Posterior vena cava (tissue), 2 donors: ENCODE data around the gene SYNGAP1. TPM values are rescaled to one million over a fixed set of nuclear protein-coding genes. Genes with fewer than 3 reads are reported as not detected.

Source experiments
- DNase-seq: peaks from one replicate; pipeline ENCODE4 v3.0.0-alpha.2; 2020; ENCODE audit warnings: low spot score
- intact Hi-C, 2 donors: fragments of 100-400 bp; cut with DNase I; formaldehyde crosslinking; loops; one replicate each; pipeline versions ENCODE4 v1.14.1 to v1.14.2; 2022 to 2023
- microRNA-seq, 2 donors: library from miRNA; unstranded; fragments of <30 nt; microRNA quantifications; one replicate each; pipeline ENCODE4 v1.2.0, GENCODE V29; 2020 to 2021; ENCODE audit warnings: borderline microRNAs expressed in 2 of 2
- total RNA-seq, 2 donors: library from RNA; stranded (reverse); fragmentation: NEBNext Ultra II Directional; extraction: Animal tissue kit (Norgen Biotek cat#: 25700); gene quantifications; one replicate each; pipeline ENCODE4 v1.2.1, GENCODE V29; 2021
- donor health status: DM: yes; HTN: yes; CAD: no.
- donor health status: DM: yes; HTN: yes; CAD: no.

The SYNGAP1 gene
- total RNA-seq, 2 donors from 2014 or later: 15.4 to 19.3 TPM

DNA sequence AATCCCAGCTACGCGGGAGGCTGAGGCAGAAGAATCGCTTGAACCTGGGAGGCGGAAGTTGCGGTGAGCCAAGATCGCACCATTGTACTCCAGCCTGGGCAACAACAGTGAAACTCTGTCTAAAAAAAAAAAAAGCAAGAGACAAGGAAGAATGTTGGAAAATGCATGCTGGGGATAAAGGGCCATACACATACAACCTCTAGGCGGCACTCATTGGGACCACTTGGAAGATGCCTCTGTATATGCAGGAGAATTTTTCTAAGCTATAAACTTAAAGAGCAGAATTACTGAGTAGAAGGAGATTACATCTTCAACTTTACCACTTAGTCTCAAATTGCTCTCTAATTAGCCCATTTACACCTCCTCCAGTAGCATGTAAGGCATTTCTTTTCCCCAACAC lies 77.3 kb downstream of the SYNGAP1 start:
- DNase-seq: no peak
- intact Hi-C loops: no loop called here

DNA sequence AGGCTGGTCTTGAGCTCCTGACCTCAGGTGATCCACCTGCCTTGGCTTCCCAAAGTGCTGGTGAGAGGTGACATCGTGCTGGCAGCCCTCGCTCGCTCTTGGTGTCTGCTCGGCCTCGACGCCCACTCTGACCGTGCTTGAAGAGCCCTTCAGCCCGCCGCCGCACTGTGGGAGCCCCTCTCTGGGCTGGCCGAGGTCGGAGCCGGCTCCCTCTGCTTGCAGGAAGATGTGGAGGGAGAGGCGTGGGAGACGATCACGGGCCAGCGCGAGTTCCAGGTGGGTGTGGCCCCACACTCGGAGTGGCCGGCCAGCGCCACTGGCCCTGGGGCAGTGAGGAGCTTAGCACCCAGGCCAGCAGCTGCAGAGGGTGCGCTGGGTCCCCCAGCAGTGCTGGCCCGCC lies 82.6 kb downstream of the SYNGAP1 start:
- intact Hi-C loops: no loop called here
- DNase-seq: no peak

DNA sequence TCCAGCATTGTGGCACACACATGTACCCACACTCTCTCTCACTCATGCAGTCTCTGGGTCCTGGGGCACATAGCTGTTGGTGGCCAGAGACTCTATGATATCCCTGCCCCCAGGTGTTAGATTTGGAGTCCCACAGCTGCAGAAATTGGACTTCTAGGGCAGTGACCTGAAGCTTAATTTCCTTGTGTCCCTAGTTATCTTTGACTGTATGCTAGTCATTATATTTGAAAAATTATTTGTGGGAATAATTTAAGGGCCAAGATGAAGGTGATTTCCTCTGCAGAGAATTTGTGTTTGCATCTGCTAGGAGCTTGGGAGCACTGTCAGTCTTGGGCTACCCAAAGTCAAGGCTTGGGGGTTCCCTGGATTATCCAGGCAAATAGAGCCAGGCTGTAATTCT lies 84.6 kb downstream of the SYNGAP1 start:
- DNase-seq: no peak
- intact Hi-C loops: no loop called here

Small RNAs within 50 kb of the gene (microRNA-seq; reads per million reads assigned to microRNA genes)
- gene MIR5004: 0 reads per million in 2 donors

Other genes with a start within 250 kb of the SYNGAP1 start
- 1 to 10 TPM in 1 of 2 donors, under 1 TPM in 1; 0.43 to 1.0 TPM for gene COL11A2, start 227.6 kb upstream of the SYNGAP1 start, total RNA-seq
- 10 to 100 TPM; 31.3 to 31.7 TPM for gene RXRB, start 219.4 kb upstream of the SYNGAP1 start, total RNA-seq
- 10 to 100 TPM; 79.4 to 86.2 TPM for gene SLC39A7, start 219.2 kb upstream of the SYNGAP1 start, total RNA-seq
- gene HSD17B8, start 215.4 kb upstream of the SYNGAP1 start, total RNA-seq: 1 to 10 TPM; 2.8 to 4.0 TPM
- gene RING1, start 211.6 kb upstream of the SYNGAP1 start, total RNA-seq: 10 to 100 TPM; 29.8 to 32.2 TPM
- gene VPS52, start 148.2 kb upstream of the SYNGAP1 start, total RNA-seq: 10 to 100 TPM; 27.8 to 44.0 TPM
- gene RPS18, start 148.0 kb upstream of the SYNGAP1 start, total RNA-seq: 1,000 to 10,000 TPM; 1,709 to 1,844 TPM
- gene B3GALT4, start 142.9 kb upstream of the SYNGAP1 start, total RNA-seq: 10 to 100 TPM in 1 of 2 donors, 1 to 10 TPM in 1; 9.5 to 14.1 TPM
- gene WDR46, start 130.8 kb upstream of the SYNGAP1 start, total RNA-seq: 10 to 100 TPM; 31.7 to 40.3 TPM
- gene PFDN6, start 130.5 kb upstream of the SYNGAP1 start, total RNA-seq: 10 to 100 TPM; 29.1 to 31.0 TPM
- 10 to 100 TPM; 52.4 to 52.8 TPM for gene RGL2, start 121.1 kb upstream of the SYNGAP1 start, total RNA-seq
- 10 to 100 TPM; 57.7 to 65.8 TPM for gene TAPBP, start 106.0 kb upstream of the SYNGAP1 start, total RNA-seq
- gene ZBTB22, start 102.3 kb upstream of the SYNGAP1 start, total RNA-seq: 10 to 100 TPM; 15.7 to 17.0 TPM
- gene DAXX, start 97.1 kb upstream of the SYNGAP1 start, total RNA-seq: 10 to 100 TPM; 30.3 to 42.3 TPM
- gene KIFC1, start 28.2 kb upstream of the SYNGAP1 start, total RNA-seq: 1 to 10 TPM in 1 of 2 donors, under 1 TPM in 1; 0.29 to 1.0 TPM
- gene PHF1, start 9.1 kb upstream of the SYNGAP1 start, total RNA-seq: 10 to 100 TPM; 46.3 to 67.6 TPM
- gene CUTA, start 2.0 kb upstream of the SYNGAP1 start, total RNA-seq: 100 to 1,000 TPM; 107 to 110 TPM
- 1 to 10 TPM; 3.9 to 5.0 TPM for gene ZBTB9, start 34.5 kb downstream of the SYNGAP1 start, total RNA-seq
- gene BAK1, start 160.2 kb downstream of the SYNGAP1 start, total RNA-seq: 10 to 100 TPM; 12.4 to 17.7 TPM
- gene ITPR3, start 201.3 kb downstream of the SYNGAP1 start, total RNA-seq: 10 to 100 TPM; 15.6 to 17.1 TPM